ENCODE data around the gene CELSR2.

CELSR2 gene

GRCh38 chr1:109257682-109258421, 8.5 kb downstream of the CELSR2 start:
- no peaks in the 10 kb centered on the region for H4K20me1 ChIP-seq
- H3K27me3 ChIP-seq, result no peaks in the 10 kb centered on the region
- no peaks in the 10 kb centered on the region for H3K9me3 ChIP-seq (replicated peaks in 1 of 11)
- no peak overlapping the region; a peak in 1 of 22 replicates for H3K27ac ChIP-seq
- no peak overlapping the region for H3K4me3 ChIP-seq
- peaks cover 0 to 30% (median 10%) of the 10 kb centered on the region in 11 experiments; a peak in 12 of 22 replicates for H3K36me3 ChIP-seq
- H3K4me1 ChIP-seq, result peaks cover 30 to 40% (median 34%) of the 10 kb centered on the region in 10 experiments
- no peak overlapping the region for H3K9ac ChIP-seq
- TF ChIP-seq Cebpa-rat (IDR thresholded peaks at IDR 0.05), result no peak
- no peak overlapping the region for H3K4me2 ChIP-seq

- no peaks in the 10 kb centered on the region for H3K9me3 ChIP-seq (replicated peaks in 1 of 11)
- peaks cover 0 to 30% (median 10%) of the 10 kb centered on the region in 11 experiments; a peak in 12 of 22 replicates for H3K36me3 ChIP-seq
- TF ChIP-seq Cebpa-rat (IDR thresholded peaks at IDR 0.05), result no peak
- H3K4me2 ChIP-seq, result no peak overlapping the region
- H3K27ac ChIP-seq, result no peak overlapping the region
- no peaks in the 10 kb centered on the region for H4K20me1 ChIP-seq
- H3K27me3 ChIP-seq, result no peaks in the 10 kb centered on the region
- H3K4me3 ChIP-seq, result no peak overlapping the region
- H3K9ac ChIP-seq, result no peak overlapping the region
- H3K4me1 ChIP-seq, result peaks cover 21 to 32% (median 27%) of the 10 kb centered on the region in 10 experiments
Measured at GRCh38 chr1:109258481-109259466, 9.4 kb downstream of the CELSR2 start.

GRCh38 chr1:109259674-109260557, 10.6 kb downstream of the CELSR2 start:
- no peak overlapping the region for H3K4me3 ChIP-seq
- 0 out of 22 replicates have a peak overlapping the region, but pooled peaks of 1 of the 11 experiments have one; percentile 23 for H3K9ac ChIP-seq
- H4K20me1 ChIP-seq, result no peaks in the 10 kb centered on the region
- H3K27me3 ChIP-seq, result no peaks in the 10 kb centered on the region
- H3K27ac ChIP-seq, result no peak overlapping the region
- TF ChIP-seq Cebpa-rat (IDR thresholded peaks at IDR 0.05), result no peak
- H3K4me2 ChIP-seq, result no peak overlapping the region
- peaks cover 0 to 35% (median 14%) of the 10 kb centered on the region in 11 experiments; a peak in 12 of 22 replicates for H3K36me3 ChIP-seq
- no peaks in the 10 kb centered on the region for H3K9me3 ChIP-seq (replicated peaks in 1 of 11)
- H3K4me1 ChIP-seq, result peaks cover 10 to 24% (median 18%) of the 10 kb centered on the region in 10 experiments

- no peak overlapping the region for H3K27ac ChIP-seq
- H3K9me3 ChIP-seq (replicated peaks in 1 of 11), result no peaks in the 10 kb centered on the region
- TF ChIP-seq Cebpa-rat (IDR thresholded peaks at IDR 0.05), result no peak
- no peak overlapping the region for H3K9ac ChIP-seq
- no peak overlapping the region for H3K4me2 ChIP-seq
- H4K20me1 ChIP-seq, result no peaks in the 10 kb centered on the region
- peaks cover 0 to 14% (median 7%) of the 10 kb centered on the region in 10 experiments; a peak in 14 of 20 replicates for H3K4me1 ChIP-seq
- peaks cover 0 to 46% (median 14%) of the 10 kb centered on the region in 11 experiments; a peak in 12 of 22 replicates for H3K36me3 ChIP-seq
- no peak overlapping the region for H3K4me3 ChIP-seq
- no peaks in the 10 kb centered on the region for H3K27me3 ChIP-seq
Measured at GRCh38 chr1:109261006-109261405, 11.7 kb downstream of the CELSR2 start.

GRCh38 chr1:109261578-109261977, 12.2 kb downstream of the CELSR2 start:
- H3K4me3 ChIP-seq, result no peak overlapping the region
- no peak overlapping the region for H3K4me2 ChIP-seq
- no peak for TF ChIP-seq Cebpa-rat (IDR thresholded peaks at IDR 0.05)
- peaks cover 0 to 11% (median 4%) of the 10 kb centered on the region in 10 experiments; a peak in 9 of 20 replicates for H3K4me1 ChIP-seq
- H4K20me1 ChIP-seq, result no peaks in the 10 kb centered on the region
- H3K27me3 ChIP-seq, result no peaks in the 10 kb centered on the region
- peaks cover 0 to 48% (median 14%) of the 10 kb centered on the region in 11 experiments; a peak in 12 of 22 replicates for H3K36me3 ChIP-seq
- no peak overlapping the region for H3K9ac ChIP-seq
- no peak overlapping the region for H3K27ac ChIP-seq
- H3K9me3 ChIP-seq (replicated peaks in 1 of 11), result no peaks in the 10 kb centered on the region

GRCh38 chr1:109262231-109263055, 13.1 kb downstream of the CELSR2 start:
- no peaks in the 10 kb centered on the region for H3K27me3 ChIP-seq
- no peaks in the 10 kb centered on the region for H3K9me3 ChIP-seq (replicated peaks in 1 of 11)
- H4K20me1 ChIP-seq, result no peaks in the 10 kb centered on the region
- H3K4me1 ChIP-seq, result peaks cover 7 to 19% (median 10%) of the 10 kb centered on the region in 10 experiments
- peaks cover 0 to 50% (median 14%) of the 10 kb centered on the region in 11 experiments; a peak in 12 of 22 replicates for H3K36me3 ChIP-seq
- H3K27ac ChIP-seq, result no peak overlapping the region
- TF ChIP-seq Cebpa-rat (IDR thresholded peaks at IDR 0.05), result no peak
- no peak overlapping the region for H3K9ac ChIP-seq
- H3K4me2 ChIP-seq, result no peak overlapping the region
- H3K4me3 ChIP-seq, result no peak overlapping the region

GRCh38 chr1:109263234-109263596, 13.9 kb downstream of the CELSR2 start:
- peaks cover 10 to 27% (median 14%) of the 10 kb centered on the region in 10 experiments for H3K4me1 ChIP-seq
- TF ChIP-seq Cebpa-rat (IDR thresholded peaks at IDR 0.05), result no peak
- peaks cover 0 to 56% (median 14%) of the 10 kb centered on the region in 11 experiments; a peak in 13 of 22 replicates for H3K36me3 ChIP-seq
- 0 out of 22 replicates have a peak overlapping the region, but pooled peaks of 1 of the 11 experiments have one; percentile 45 for H3K4me2 ChIP-seq
- H3K27ac ChIP-seq, result no peak overlapping the region
- no peaks in the 10 kb centered on the region for H3K27me3 ChIP-seq
- H4K20me1 ChIP-seq, result 0 out of 22 replicates have a peak, but pooled peaks cover 0 to 6% (median 0%) of the 10 kb centered on the region in 11 experiments
- no peaks in the 10 kb centered on the region for H3K9me3 ChIP-seq (replicated peaks in 1 of 11)
- no peak overlapping the region for H3K9ac ChIP-seq
- no peak overlapping the region for H3K4me3 ChIP-seq
